OCI-LY1 (cell line): ENCODE data around the gene ZNF136.

Source experiments
- H2AFZ ChIP-seq: fragments of 200-600 bp; sonication (generic), shearing (Covaris generic); 2 replicates; pipeline ENCODE4 v1.6.0; 2014; ENCODE audit warnings: antibody characterized with exemption, mild to moderate bottlenecking, low read length
- H3F3A ChIP-seq: fragments of 200-600 bp; sonication (generic), shearing (Covaris generic); 2 replicates; pipeline ENCODE4 v1.6.0; 2014; ENCODE audit warnings: mild to moderate bottlenecking, antibody characterized with exemption, low read length, moderate library complexity; ENCODE audit not compliant: insufficient read depth
- H3K27ac ChIP-seq: fragments of 200-600 bp; sonication (generic); 2 replicates; pipeline ENCODE4 v1.5.1; 2014; ENCODE audit warnings: low read length, mixed run types, mild to moderate bottlenecking, low read depth; ENCODE audit not compliant: poor library complexity, severe bottlenecking
- H3K27me3 ChIP-seq: fragments of 200-600 bp; sonication (generic); 2 replicates; pipeline ENCODE4 v1.6.0; 2014; ENCODE audit warnings: antibody characterized with exemption, mild to moderate bottlenecking, low read length, moderate library complexity; ENCODE audit not compliant: insufficient read depth
- H3K36me3 ChIP-seq: fragments of 200-600 bp; sonication (generic); 2 replicates; pipeline ENCODE4 v1.6.1; 2014; ENCODE audit warnings: mild to moderate bottlenecking, antibody characterized with exemption, low read length, moderate library complexity, mixed read lengths; ENCODE audit not compliant: insufficient read depth
- H3K4me1 ChIP-seq: fragments of 200-600 bp; sonication (generic); 2 replicates; pipeline ENCODE4 v1.5.1; 2014; ENCODE audit warnings: mild to moderate bottlenecking, low read length, moderate library complexity; ENCODE audit not compliant: insufficient read depth, severe bottlenecking
- H3K4me2 ChIP-seq: fragments of 200-600 bp; sonication (generic), shearing (Covaris generic); 2 replicates; pipeline ENCODE4 v1.6.1; 2014; ENCODE audit warnings: low read length
- H3K4me3 ChIP-seq: fragments of 200-600 bp; sonication (generic); 2 replicates; pipeline ENCODE4 v1.5.1; 2014; ENCODE audit warnings: low read length, low read depth, mild to moderate bottlenecking, mixed read lengths; ENCODE audit not compliant: poor library complexity, severe bottlenecking
- H3K79me2 ChIP-seq: fragments of 200-600 bp; shearing (Covaris generic); 2 replicates; pipeline ENCODE4 v1.6.1; 2016; ENCODE audit warnings: mixed run types, low read length, mixed read lengths; ENCODE audit not compliant: insufficient read depth
- H3K9ac ChIP-seq: fragments of 200-600 bp; sonication (generic), shearing (Covaris generic); 2 replicates; pipeline ENCODE4 v1.6.1; 2014; ENCODE audit warnings: mild to moderate bottlenecking, low read length, mixed read lengths
- H3K9me2 ChIP-seq: fragments of 200-600 bp; sonication (generic), shearing (Covaris generic); 2 replicates; pipeline ENCODE4 v1.6.1; 2014; ENCODE audit warnings: low read depth, mild to moderate bottlenecking, low read length, mixed read lengths
- H3K9me3 ChIP-seq: fragments of 200-600 bp; shearing (Covaris generic); 2 replicates; pipeline ENCODE4 v1.6.1; 2014; ENCODE audit warnings: low read length, mixed read lengths
- H4K20me1 ChIP-seq: fragments of 200-600 bp; sonication (generic), shearing (Covaris generic); 2 replicates; pipeline ENCODE4 v1.6.0; 2016; ENCODE audit warnings: mild to moderate bottlenecking, low read length; ENCODE audit not compliant: insufficient read depth
- EZH2 ChIP-seq: fragments of 200-600 bp; sonication (generic), shearing (Covaris generic); IDR thresholded peaks from 2 replicates; pipeline ENCODE4 v1.8.0; 2017; ENCODE audit warnings: borderline replicate concordance, mixed run types, mild to moderate bottlenecking, antibody characterized with exemption, low read length, moderate library complexity, mixed read lengths
- TF ChIP-seq, protein P1 (sequence below): fragments of 200-600 bp; sonication (generic), shearing (Covaris generic); IDR thresholded peaks from 2 replicates; pipeline ENCODE4 v1.5.1; 2017; ENCODE audit warnings: mild to moderate bottlenecking, antibody characterized with exemption, low read length, moderate library complexity, mixed read lengths

Gene ZNF136

GRCh38 chr19:12232961-12233360, 70.1 kb downstream of the ZNF136 start:
- Histone ChIP-seq H3K27me3 (no peaks in the 10 kb centered on the region), H3K27ac (no peak overlapping the region), H3K4me2 (no peak overlapping the region), H3K4me3 (no peak overlapping the region), H3K9me2 (no peaks in the 10 kb centered on the region), H3K36me3 (no peaks in the 10 kb centered on the region), H3K9me3 (peaks cover 14% of the 10 kb centered on the region; the same call in 1 of the 2 replicates), H3F3A (no peaks in the 10 kb centered on the region), H2AFZ (no peak overlapping the region), H4K20me1 (no peaks in the 10 kb centered on the region), H3K79me2 (no peaks in the 10 kb centered on the region), H3K4me1 (no peaks in the 10 kb centered on the region), H3K9ac (no peak overlapping the region)
- TF ChIP-seq EZH2 = no peak
- TF ChIP-seq, protein P1, sequence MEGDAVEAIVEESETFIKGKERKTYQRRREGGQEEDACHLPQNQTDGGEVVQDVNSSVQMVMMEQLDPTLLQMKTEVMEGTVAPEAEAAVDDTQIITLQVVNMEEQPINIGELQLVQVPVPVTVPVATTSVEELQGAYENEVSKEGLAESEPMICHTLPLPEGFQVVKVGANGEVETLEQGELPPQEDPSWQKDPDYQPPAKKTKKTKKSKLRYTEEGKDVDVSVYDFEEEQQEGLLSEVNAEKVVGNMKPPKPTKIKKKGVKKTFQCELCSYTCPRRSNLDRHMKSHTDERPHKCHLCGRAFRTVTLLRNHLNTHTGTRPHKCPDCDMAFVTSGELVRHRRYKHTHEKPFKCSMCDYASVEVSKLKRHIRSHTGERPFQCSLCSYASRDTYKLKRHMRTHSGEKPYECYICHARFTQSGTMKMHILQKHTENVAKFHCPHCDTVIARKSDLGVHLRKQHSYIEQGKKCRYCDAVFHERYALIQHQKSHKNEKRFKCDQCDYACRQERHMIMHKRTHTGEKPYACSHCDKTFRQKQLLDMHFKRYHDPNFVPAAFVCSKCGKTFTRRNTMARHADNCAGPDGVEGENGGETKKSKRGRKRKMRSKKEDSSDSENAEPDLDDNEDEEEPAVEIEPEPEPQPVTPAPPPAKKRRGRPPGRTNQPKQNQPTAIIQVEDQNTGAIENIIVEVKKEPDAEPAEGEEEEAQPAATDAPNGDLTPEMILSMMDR = no peak

DNA sequence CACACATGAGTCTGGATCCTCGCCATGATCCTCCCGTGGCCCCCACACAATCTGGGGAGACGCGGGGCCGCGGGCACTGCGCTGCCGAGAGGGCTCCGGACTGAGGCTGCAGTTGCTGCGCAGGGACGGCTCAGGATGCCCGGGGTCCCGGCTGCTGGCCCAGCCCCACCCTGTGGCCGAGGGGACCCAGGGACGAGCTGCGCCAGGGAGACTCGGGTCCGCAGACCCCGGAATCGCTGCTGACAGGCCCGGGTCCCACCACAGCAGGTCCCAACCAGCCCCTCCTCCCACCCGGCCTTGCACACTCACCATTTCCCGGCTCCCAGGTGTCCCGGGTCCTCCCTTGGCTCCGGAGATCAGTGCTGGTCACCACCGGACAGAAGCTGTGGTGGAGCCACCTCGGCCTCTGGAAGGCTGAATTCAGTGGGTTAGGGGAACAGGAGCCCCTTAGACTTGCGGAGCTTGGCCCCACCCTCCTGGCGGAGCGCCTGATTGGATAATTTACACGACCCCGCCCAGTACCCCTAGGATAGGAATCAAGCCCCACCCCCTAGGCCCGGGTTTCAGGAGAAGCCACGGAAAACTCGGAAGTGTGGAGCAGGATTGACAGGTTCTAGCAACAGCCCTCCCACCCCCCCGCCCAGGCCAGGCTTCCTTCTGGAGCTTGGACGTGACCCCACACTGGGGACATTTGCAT, 74.4 kb downstream of the ZNF136 start:
- Histone ChIP-seq H3K4me2 (no peak overlapping the region), H3K36me3 (no peaks in the 10 kb centered on the region), H3K9me2 (no peaks in the 10 kb centered on the region), H3K4me3 (no peak overlapping the region), H3K27me3 (no peaks in the 10 kb centered on the region), H3K79me2 (no peaks in the 10 kb centered on the region), H4K20me1 (no peaks in the 10 kb centered on the region), H3K9me3 (peaks cover 10% of the 10 kb centered on the region; the same call in 1 of the 2 replicates), H3F3A (no peaks in the 10 kb centered on the region), H3K27ac (no peak overlapping the region), H3K4me1 (no peaks in the 10 kb centered on the region), H2AFZ (no peak overlapping the region), H3K9ac (no peak overlapping the region)
- no peak for TF ChIP-seq EZH2
- TF ChIP-seq, protein P1 = no peak
